GM12873 (cell line): ENCODE data around the gene CCNT2.

ENCODE experiments used
- TF ChIP-seq, protein P1 (sequence below): IDR thresholded peaks from 2 replicates; pipeline ENCODE4 v1.5.1; 2012; ENCODE audit warnings: low read depth, mild to moderate bottlenecking, moderate library complexity, low read length, control low read depth; ENCODE audit not compliant: insufficient read depth; ENCODE audit errors: missing control alignments

The CCNT2 gene

DNA sequence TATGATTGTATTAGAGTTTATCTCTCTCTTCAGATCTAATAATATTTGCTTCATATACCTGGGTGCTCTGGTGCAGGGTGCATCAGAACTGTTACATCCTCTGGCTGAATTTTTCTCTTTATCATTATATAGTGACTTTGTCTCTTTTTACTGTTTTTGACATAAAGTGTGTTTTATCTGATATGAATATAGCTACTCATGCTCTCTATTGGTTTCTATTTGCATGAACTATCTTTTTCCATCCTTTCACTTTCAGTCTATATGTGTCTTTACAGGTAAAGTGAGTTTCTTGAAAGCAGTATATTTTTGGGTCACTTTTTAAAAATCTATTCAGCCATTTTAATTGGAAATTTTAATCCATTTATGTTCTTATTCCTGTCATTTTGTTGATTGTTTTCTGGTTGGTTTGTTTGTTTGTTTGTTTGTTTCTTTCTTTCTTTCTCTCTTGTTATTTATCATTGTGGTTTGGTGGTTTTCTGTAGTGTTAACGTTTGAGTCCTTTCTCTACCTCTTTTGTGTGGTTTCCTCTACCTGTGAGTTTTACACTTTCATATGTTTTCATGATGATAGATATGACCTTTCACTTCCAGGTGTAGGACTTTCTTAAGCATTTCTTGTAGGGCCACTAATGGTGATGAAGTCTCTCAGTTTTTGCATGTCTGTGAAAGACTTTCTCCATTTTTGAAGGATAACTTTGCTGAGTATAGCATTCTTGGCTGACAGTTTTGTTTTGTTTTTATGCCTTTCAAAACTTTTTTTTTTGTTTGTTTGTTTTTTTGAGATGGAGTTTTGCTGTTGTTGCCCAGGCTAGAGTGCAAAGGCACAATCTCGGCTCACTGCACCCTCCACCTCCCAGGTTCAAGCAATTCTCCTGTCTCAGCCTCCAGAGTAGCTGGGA lies 54.9 kb downstream of the CCNT2 start:
- TF ChIP-seq, protein P1, sequence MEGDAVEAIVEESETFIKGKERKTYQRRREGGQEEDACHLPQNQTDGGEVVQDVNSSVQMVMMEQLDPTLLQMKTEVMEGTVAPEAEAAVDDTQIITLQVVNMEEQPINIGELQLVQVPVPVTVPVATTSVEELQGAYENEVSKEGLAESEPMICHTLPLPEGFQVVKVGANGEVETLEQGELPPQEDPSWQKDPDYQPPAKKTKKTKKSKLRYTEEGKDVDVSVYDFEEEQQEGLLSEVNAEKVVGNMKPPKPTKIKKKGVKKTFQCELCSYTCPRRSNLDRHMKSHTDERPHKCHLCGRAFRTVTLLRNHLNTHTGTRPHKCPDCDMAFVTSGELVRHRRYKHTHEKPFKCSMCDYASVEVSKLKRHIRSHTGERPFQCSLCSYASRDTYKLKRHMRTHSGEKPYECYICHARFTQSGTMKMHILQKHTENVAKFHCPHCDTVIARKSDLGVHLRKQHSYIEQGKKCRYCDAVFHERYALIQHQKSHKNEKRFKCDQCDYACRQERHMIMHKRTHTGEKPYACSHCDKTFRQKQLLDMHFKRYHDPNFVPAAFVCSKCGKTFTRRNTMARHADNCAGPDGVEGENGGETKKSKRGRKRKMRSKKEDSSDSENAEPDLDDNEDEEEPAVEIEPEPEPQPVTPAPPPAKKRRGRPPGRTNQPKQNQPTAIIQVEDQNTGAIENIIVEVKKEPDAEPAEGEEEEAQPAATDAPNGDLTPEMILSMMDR = no peak

DNA sequence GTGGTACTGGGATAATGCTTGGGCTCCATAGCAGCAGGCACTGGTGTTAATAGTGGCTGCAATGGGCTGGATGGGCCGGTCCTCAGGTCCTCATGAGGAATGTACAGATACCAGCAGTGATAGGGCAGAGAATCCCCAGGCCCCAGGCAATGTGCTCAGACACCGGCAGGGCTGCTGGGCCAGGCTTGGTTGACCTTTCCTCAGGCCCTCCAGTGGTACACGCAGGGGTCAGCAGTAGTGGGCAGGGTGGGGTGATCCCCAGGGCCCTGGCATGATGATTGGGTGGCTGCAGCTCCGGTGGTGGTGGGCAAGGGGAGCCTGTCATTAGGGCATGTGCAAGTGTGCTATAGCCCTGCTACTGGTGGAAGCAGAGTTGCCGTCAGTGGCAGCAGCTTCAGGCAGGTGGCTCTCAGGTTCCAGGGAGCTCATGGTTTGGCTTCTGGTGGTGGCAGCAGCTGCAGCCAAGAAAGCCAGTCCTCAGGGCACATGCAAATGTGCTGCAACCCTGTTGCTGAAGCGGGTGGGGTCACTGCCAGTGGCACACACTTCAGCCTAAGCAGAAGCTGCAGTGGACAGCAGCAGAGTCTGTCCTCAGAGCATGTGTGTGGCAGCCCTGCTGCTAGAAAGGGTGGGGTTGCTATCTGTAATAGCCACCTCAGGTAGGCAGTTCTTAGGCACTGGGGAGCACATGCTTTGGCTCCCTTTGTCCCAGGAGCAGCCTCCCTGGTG lies 56.8 kb downstream of the CCNT2 start:
- TF ChIP-seq, protein P1 = no peak

DNA sequence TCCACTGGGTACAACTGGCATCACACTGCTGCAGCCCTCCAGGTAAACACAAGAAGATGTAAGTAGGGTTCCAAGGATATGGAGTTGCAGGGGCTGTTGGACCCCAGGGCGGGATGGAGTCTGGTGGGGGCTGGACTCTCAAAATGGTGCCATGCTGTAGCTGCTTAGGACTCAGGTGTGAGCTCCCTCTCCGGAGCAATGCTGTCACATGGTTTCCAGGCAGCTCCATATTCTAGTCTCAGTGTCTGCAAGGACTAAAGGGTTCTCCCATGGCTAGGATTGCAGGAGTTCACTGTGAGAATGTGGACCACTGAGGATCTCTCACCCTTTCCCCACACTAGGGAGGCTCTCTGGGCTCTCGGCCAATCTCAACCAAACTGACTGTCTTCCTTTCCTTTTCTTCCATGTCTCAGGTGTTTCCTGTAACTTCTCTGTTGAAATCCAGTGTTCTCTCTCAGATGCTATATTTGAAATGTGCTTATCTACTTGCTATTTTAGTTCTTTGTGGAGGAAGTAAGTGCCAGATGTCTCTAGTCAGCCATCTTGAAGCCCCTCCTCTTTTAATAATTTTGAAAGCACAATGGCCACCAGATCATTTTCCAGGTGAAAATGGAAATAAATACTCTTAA lies 57.6 kb downstream of the CCNT2 start:
- TF ChIP-seq, protein P1 = no peak

DNA sequence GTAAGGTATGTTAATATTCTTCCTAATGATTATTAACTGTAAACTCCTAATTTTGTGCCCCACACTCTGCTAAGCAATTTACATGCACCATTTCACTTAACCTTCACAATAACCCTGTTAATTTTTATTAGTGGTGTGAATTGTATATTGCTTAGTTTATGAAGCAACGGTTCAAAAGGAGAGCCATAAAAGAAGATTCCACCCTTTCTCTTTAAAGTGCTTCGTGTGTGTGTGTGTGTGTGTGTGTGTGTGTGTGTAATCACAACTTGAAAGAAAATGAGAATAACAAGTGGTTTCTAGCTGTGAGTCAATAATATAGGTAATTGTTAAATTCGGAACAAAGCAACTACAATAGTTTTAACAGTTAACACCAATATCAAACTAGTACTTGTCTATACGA lies 60.6 kb downstream of the CCNT2 start:
- TF ChIP-seq, protein P1 = no peak

DNA sequence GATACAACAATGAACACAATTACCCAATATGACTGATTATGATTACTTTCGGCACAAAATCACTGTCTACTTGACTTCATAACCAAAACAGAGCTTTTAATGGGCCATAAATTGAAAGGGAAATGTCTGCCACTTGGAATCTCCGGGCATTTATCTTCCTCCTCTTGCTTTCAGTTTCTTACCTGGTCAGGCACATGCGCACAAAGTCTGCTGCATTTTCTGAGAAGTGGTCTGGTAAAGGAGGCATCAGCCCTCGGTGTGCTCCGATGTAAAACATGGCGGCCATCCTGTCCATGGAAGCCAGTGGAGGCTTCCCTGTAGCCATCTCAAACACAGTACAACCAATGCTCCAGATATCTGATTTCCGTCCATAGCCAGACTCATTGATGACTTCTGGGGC lies 62.0 kb downstream of the CCNT2 start:
- TF ChIP-seq, protein P1 = no peak

DNA sequence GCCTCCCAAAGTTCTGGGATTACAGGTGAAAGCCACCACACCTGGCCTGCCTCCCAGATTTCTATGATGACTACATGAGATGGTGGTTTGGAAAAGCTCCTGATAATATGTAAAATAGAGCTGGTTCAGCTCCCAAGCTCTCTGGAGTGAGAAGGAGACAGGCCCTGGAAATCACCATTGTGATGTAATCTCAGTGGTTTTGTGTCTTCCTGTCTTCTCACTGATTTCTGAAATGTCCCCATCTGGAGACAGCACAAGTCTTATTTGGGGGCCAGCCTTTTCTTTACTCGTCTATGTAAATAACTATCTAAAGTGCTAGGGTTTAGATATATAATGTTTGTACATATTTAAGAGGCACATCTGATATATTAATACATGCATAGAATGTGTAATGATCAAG lies 64.0 kb downstream of the CCNT2 start:
- TF ChIP-seq, protein P1 = no peak

DNA sequence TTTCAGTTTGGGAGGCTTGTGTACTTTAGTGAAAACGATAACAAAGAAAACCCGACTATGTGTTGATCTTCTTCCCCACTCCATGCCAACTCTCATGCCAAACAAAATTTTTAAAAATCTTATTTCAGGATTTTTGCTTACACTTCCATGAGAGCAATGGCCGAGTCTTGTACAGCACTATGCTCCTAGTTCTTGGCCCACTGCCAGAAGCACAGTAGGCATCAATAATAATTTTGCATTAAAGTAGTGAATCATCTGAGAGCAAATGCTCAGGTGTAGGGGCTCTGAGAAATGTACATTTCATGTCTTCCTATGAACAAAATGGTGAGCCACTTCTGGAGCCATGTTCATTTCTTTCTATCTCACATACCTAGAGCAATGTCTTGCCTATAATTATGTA lies 66.4 kb downstream of the CCNT2 start:
- TF ChIP-seq, protein P1 = no peak
